Endodermal cell (in vitro differentiated cells): ENCODE measurements around the gene FAM3C. TPM values are rescaled to one million over a fixed set of nuclear protein-coding genes. Genes with fewer than 3 reads are reported as not detected.

Source experiments
- DNase-seq: peaks from one replicate; pipeline ENCODE4 v3.0.0-alpha.2; 2017
- H3K27ac ChIP-seq: 2 replicates; pipeline ENCODE4 v1.5.1; 2013; ENCODE audit warnings: mild to moderate bottlenecking, low read depth, low read length, moderate library complexity
- H3K27me3 ChIP-seq: 2 replicates; pipeline ENCODE4 v1.6.1; 2013; ENCODE audit warnings: mild to moderate bottlenecking, low read length, moderate library complexity; ENCODE audit not compliant: insufficient read depth, control insufficient read depth, poor library complexity, severe bottlenecking
- H3K36me3 ChIP-seq: 2 replicates; pipeline ENCODE4 v1.7.0; 2013; ENCODE audit warnings: mild to moderate bottlenecking, low read length, moderate library complexity; ENCODE audit not compliant: control insufficient read depth, insufficient read depth
- H3K4me1 ChIP-seq: one replicate; pipeline ENCODE4 v1.7.0; 2013; ENCODE audit warnings: low read length; ENCODE audit not compliant: control insufficient read depth, insufficient read depth
- H3K4me3 ChIP-seq: 2 replicates; pipeline ENCODE4 v1.5.1; 2013; ENCODE audit warnings: mild to moderate bottlenecking, low read length, moderate library complexity
- H3K9ac ChIP-seq: 2 replicates; pipeline ENCODE4 v1.6.1; 2013; ENCODE audit warnings: mild to moderate bottlenecking, low read length, moderate library complexity; ENCODE audit not compliant: poor library complexity, severe bottlenecking; ENCODE audit errors: extremely low read depth
- H3K9me3 ChIP-seq: 2 replicates; pipeline ENCODE4 v1.6.1; 2013; ENCODE audit warnings: mild to moderate bottlenecking, low read length, moderate library complexity; ENCODE audit not compliant: control insufficient read depth
- H3K27ac Mint-ChIP-seq: 2 replicates; pipeline ENCODE4 v1.8.0; 2020; ENCODE audit warnings: mixed read lengths
- H3K27me3 Mint-ChIP-seq: 2 replicates; pipeline ENCODE4 v1.8.0; 2021; ENCODE audit warnings: mild to moderate bottlenecking, mixed read lengths; ENCODE audit not compliant: insufficient read depth
- H3K36me3 Mint-ChIP-seq: 2 replicates; pipeline ENCODE4 v1.8.0; 2020; ENCODE audit warnings: low read depth, mixed read lengths
- H3K4me1 Mint-ChIP-seq: 2 replicates; pipeline ENCODE4 v1.8.0; 2020; ENCODE audit warnings: mixed read lengths
- H3K4me3 Mint-ChIP-seq: 2 replicates; pipeline ENCODE4 v1.8.0; 2020; ENCODE audit warnings: mild to moderate bottlenecking, moderate library complexity, mixed read lengths
- H3K9me3 Mint-ChIP-seq: 2 replicates; pipeline ENCODE4 v1.8.0; 2020; ENCODE audit warnings: mild to moderate bottlenecking, mixed read lengths
- WGBS, 2 experiments: methylation state at CpG; one replicate each; pipeline versions ENCODE4 v1.1.5 to v1.1.7; 2013; ENCODE audit warnings: missing lambda C conversion rate in 2 of 2, mixed read lengths in 1 of 2; ENCODE audit not compliant: insufficient coverage in 1 of 2, insufficient read length in 1 of 2; 5-methylcytosine and 5-hydroxymethylcytosine counted together
- total RNA-seq, 2 donors: library from RNA; stranded (reverse); fragmentation: NEBNext Ultra II Directional in 1 of 2; extraction: Animal tissue kit (Norgen Biotek cat#: 25700) in 1 of 2; gene quantifications; 2 replicates in 1 of 2; 3 replicates in 1 of 2; pipeline ENCODE4 v1.2.1, GENCODE V29; 2021
- TF ChIP-seq, protein P1 (sequence below): fragments of 200-600 bp; sonication (generic); conservative IDR thresholded peaks from 2 replicates; pipeline ENCODE4 v1.5.0; 2021; ENCODE audit warnings: antibody characterized with exemption, mild to moderate bottlenecking

The FAM3C gene
- total RNA-seq, 2 donors from 2014 or later: 61.3 to 61.5 TPM

DNA sequence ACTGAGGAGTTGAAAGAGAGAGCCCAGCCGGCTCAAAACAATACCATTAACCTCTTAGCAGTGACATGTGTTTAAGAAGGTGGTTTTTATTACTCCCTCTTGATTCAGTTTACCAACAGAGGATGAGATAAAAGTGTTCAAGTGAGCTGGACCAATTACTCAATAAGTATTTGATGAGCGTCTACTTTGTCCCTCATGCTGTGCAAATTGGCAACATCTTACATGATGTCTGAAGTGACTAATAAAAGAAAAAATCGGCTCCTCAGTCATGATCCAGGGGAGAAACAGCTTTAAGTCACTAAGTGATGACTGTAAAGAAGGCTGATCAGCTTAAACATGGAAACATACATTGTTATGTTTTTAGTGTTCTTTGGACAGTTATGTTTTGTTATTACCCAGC lies 59.5 kb downstream of the FAM3C start:
- Mint-ChIP-seq H3K9me3 (no peaks in the 10 kb centered on the region), H3K36me3 (no peaks in the 10 kb centered on the region), H3K4me1 (no peaks in the 10 kb centered on the region), H3K4me3 (no peak overlapping the region), H3K27me3 (peaks cover 10% of the 10 kb centered on the region), H3K27ac (no peak overlapping the region)
- no peak overlapping the region for H3K4me3 ChIP-seq
- no peak overlapping the region for H3K27ac ChIP-seq
- H3K9me3 ChIP-seq: no peaks in the 10 kb centered on the region
- TF ChIP-seq, protein P1, sequence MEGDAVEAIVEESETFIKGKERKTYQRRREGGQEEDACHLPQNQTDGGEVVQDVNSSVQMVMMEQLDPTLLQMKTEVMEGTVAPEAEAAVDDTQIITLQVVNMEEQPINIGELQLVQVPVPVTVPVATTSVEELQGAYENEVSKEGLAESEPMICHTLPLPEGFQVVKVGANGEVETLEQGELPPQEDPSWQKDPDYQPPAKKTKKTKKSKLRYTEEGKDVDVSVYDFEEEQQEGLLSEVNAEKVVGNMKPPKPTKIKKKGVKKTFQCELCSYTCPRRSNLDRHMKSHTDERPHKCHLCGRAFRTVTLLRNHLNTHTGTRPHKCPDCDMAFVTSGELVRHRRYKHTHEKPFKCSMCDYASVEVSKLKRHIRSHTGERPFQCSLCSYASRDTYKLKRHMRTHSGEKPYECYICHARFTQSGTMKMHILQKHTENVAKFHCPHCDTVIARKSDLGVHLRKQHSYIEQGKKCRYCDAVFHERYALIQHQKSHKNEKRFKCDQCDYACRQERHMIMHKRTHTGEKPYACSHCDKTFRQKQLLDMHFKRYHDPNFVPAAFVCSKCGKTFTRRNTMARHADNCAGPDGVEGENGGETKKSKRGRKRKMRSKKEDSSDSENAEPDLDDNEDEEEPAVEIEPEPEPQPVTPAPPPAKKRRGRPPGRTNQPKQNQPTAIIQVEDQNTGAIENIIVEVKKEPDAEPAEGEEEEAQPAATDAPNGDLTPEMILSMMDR: no peak
- DNase-seq: no peak
- no peaks in the 10 kb centered on the region for H3K4me1 ChIP-seq
- peaks cover 10% of the 10 kb centered on the region for H3K27me3 ChIP-seq
- no peaks in the 10 kb centered on the region for H3K36me3 ChIP-seq
- no peak overlapping the region for H3K9ac ChIP-seq
- 87 to 91% methylated on average over 2 to 3 of the region's 3 CpGs for WGBS, 2 experiments

DNA sequence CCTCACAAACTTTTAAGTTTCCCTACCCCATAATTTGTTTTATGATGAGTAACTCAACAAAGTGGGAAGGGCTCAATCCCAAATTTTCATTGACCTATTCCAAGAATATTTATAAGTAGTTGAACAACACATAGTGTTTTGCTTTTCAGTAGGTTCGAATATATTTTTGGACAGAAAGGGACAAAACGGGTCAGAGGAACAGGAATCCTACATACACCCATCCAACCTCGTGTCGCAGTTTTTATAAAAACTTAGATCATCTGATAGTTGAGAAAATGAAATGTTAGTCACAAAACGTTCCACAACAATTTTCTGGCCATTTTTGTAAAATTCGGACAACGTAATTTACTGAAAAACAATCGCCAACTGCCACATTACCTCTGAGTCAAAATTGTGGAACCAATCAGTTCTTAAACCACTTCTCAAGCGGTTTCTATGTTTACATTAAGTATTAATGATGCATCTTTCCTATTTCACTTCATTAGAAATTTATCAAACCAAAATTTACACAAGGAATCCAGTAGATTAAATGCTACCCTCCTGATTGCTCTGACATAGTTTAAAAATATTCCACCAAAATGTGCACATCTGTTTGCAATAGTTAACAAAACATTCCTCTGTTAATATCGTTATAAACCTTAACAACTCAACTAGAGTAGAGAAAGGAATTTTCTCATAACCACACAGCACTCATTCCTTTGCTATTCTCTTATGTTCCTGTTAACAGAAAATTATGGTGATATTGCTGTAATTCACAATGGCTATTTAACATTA lies 61.0 kb downstream of the FAM3C start:
- Histone ChIP-seq H3K9ac (no peak overlapping the region), H3K4me3 (no peak overlapping the region), H3K27ac (no peak overlapping the region), H3K9me3 (no peaks in the 10 kb centered on the region), H3K4me1 (no peaks in the 10 kb centered on the region), H3K27me3 (peaks cover 25% of the 10 kb centered on the region), H3K36me3 (no peaks in the 10 kb centered on the region)
- DNase-seq: no peak
- peaks cover 25% of the 10 kb centered on the region for H3K27me3 Mint-ChIP-seq
- 90 to 97% methylated on average over 6 to 10 of the region's 10 CpGs for WGBS, 2 experiments
- H3K9me3 Mint-ChIP-seq: no peaks in the 10 kb centered on the region
- H3K27ac Mint-ChIP-seq: no peak overlapping the region
- TF ChIP-seq, protein P1: no peak
- peaks cover 5% of the 10 kb centered on the region for H3K4me1 Mint-ChIP-seq
- H3K4me3 Mint-ChIP-seq: no peak overlapping the region
- no peaks in the 10 kb centered on the region for H3K36me3 Mint-ChIP-seq

DNA sequence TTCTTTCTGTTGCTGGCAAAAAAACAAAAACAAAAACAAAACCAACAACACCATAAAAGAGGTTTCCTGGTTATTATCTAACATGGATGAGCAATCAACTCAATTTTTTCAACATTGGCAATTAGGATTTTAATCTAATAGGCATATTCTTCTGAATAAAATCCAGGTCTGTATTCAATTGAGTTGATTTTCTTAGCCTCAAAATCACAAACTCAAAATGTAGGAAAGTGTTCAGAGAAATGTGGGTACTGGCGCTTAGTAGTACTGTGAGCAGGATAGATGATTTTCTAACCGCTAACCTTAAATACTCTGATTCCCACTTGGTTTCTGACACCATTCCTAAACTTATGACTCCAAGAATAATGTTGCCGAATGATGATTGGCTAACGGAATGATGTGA lies 61.7 kb downstream of the FAM3C start:
- WGBS, 2 experiments: 98 to 100% methylated on average over 2 to 4 of the region's 4 CpGs
- Histone ChIP-seq H3K9me3 (no peaks in the 10 kb centered on the region), H3K27me3 (peaks cover 32% of the 10 kb centered on the region), H3K27ac (no peak overlapping the region), H3K4me1 (no peaks in the 10 kb centered on the region), H3K4me3 (no peak overlapping the region), H3K36me3 (no peaks in the 10 kb centered on the region), H3K9ac (no peak overlapping the region)
- no peak overlapping the region for H3K27ac Mint-ChIP-seq
- no peaks in the 10 kb centered on the region for H3K36me3 Mint-ChIP-seq
- DNase-seq: no peak
- peaks cover 6% of the 10 kb centered on the region for H3K4me1 Mint-ChIP-seq
- peaks cover 32% of the 10 kb centered on the region for H3K27me3 Mint-ChIP-seq
- H3K4me3 Mint-ChIP-seq: no peak overlapping the region
- TF ChIP-seq, protein P1: no peak
- H3K9me3 Mint-ChIP-seq: no peaks in the 10 kb centered on the region
